H54 (cell line): ENCODE results near the gene TMEM260.

Source experiments
- DNase-seq: peaks from one replicate; pipeline ENCODE4 v3.0.0; 2011; ENCODE audit warnings: low spot score, mixed read lengths; ENCODE audit not compliant: insufficient read length
- FAIRE-seq: peaks from 3 replicates; lab custom pipeline; 2011; peaks lifted over from hg19 to GRCh38; lab: Jason Lieb, UNC
- POLR2A ChIP-seq: IDR thresholded peaks from 2 replicates; pipeline ENCODE4 v1.6.1; 2011; ENCODE audit warnings: low read depth, mild to moderate bottlenecking, low read length

TMEM260 gene

GRCh38 chr14:56579345-56580220 is at the start of gene TMEM260:
TSS of gene TMEM260 (plus strand) at chr14:56579798. CDS start at chr14:56579915, 117 bp downstream.
- FAIRE-seq (no peak), DNase-seq (peak; percentile 54)
- peak; percentile 75 for TF ChIP-seq POLR2A

- no peak for TF ChIP-seq POLR2A
- no peak for DNase-seq
- no peak for FAIRE-seq
Observed at GRCh38 chr14:56532546-56532945, 47.1 kb upstream of the TMEM260 start.

- DNase-seq (no peak), FAIRE-seq (no peak)
- no peak for TF ChIP-seq POLR2A
Observed at GRCh38 chr14:56534656-56535055, 44.9 kb upstream of the TMEM260 start.

GRCh38 chr14:56539862-56540261 is 39.7 kb upstream of the TMEM260 start:
- TF ChIP-seq POLR2A = no peak
- FAIRE-seq (no peak), DNase-seq (no peak)

- DNase-seq = no peak
- no peak for FAIRE-seq
- TF ChIP-seq POLR2A = no peak
Observed at GRCh38 chr14:56543436-56543835, 36.2 kb upstream of the TMEM260 start.

GRCh38 chr14:56549721-56550120 is 29.9 kb upstream of the TMEM260 start:
- no peak for FAIRE-seq
- TF ChIP-seq POLR2A = no peak

GRCh38 chr14:56552615-56553014 is 27.0 kb upstream of the TMEM260 start:
- DNase-seq (no peak), FAIRE-seq (no peak)
- no peak for TF ChIP-seq POLR2A

More at GRCh38 chr14:56549721-56550120, 29.9 kb upstream of the TMEM260 start:
- DNase-seq = no peak

GRCh38 chr14:56554301-56554700 is 25.3 kb upstream of the TMEM260 start:
- TF ChIP-seq POLR2A = no peak
- DNase-seq (no peak), FAIRE-seq (no peak)

- FAIRE-seq (no peak), DNase-seq (no peak)
- no peak for TF ChIP-seq POLR2A
Observed at GRCh38 chr14:56555921-56556570, 23.6 kb upstream of the TMEM260 start.

- FAIRE-seq (no peak), DNase-seq (no peak)
- no peak for TF ChIP-seq POLR2A
Observed at GRCh38 chr14:56559182-56559581, 20.4 kb upstream of the TMEM260 start.

GRCh38 chr14:56561606-56562005 is 18.0 kb upstream of the TMEM260 start:
- DNase-seq = no peak
- no peak for FAIRE-seq
- no peak for TF ChIP-seq POLR2A

- TF ChIP-seq POLR2A = no peak
- DNase-seq = peak; percentile 4
- no peak for FAIRE-seq
Observed at GRCh38 chr14:56562883-56563282, 16.7 kb upstream of the TMEM260 start.

GRCh38 chr14:56569174-56569573 is 10.4 kb upstream of the TMEM260 start:
- TF ChIP-seq POLR2A = no peak
- no peak for FAIRE-seq
- DNase-seq = no peak

- FAIRE-seq = no peak
- TF ChIP-seq POLR2A = no peak
Observed at GRCh38 chr14:56570295-56570694, 9.3 kb upstream of the TMEM260 start.

GRCh38 chr14:56580221-56580711 is 668 bp downstream of the TMEM260 start:
- DNase-seq (no peak), FAIRE-seq (no peak)
- TF ChIP-seq POLR2A = no peak

More at GRCh38 chr14:56570295-56570694, 9.3 kb upstream of the TMEM260 start:
- DNase-seq = no peak
